HepG2 (cell line): ENCODE results near the gene TBL2. TPM values are rescaled to one million over a fixed set of nuclear protein-coding genes. Genes with fewer than 3 reads are reported as not detected.
A peak's percentile ranks its signal among the peaks of the same experiment; 100 is the strongest.

Source experiments
- AGO1 ChIP-seq: fragments of 200-400 bp; formaldehyde crosslinking; IDR thresholded peaks from 2 replicates; pipeline ENCODE4 v1.6.1; 2017; ENCODE audit warnings: mild to moderate bottlenecking, low read depth, low read length, moderate library complexity; ENCODE audit not compliant: poor library complexity, severe bottlenecking
- CHD4 ChIP-seq: fragments of 200-600 bp; sonication (generic); IDR thresholded peaks from 2 replicates; pipeline ENCODE4 v1.7.0; 2017; ENCODE audit warnings: mild to moderate bottlenecking, low read length, borderline replicate concordance
- E2F2 ChIP-seq: sonication (generic); formaldehyde crosslinking; IDR thresholded peaks from 2 replicates; pipeline ENCODE4 v1.4.0; 2020; ENCODE audit warnings: missing genetic modification reagents, borderline replicate concordance
- EHMT2 ChIP-seq: fragments of 200-600 bp; sonication (generic); IDR thresholded peaks from 2 replicates; pipeline ENCODE4 v1.7.0; 2017; ENCODE audit warnings: antibody characterized with exemption, low read depth, low read length, borderline replicate concordance
- HNF4G ChIP-seq, 2 experiments: sonication (generic) in 1 of 2; formaldehyde crosslinking in 1 of 2; IDR thresholded peaks; 2 replicates each; pipeline versions ENCODE4 v1.4.0 to v1.6.1; 2011 to 2020; ENCODE audit warnings: borderline replicate concordance in 2 of 2, low read depth in 2 of 2, mild to moderate bottlenecking in 2 of 2, low read length in 1 of 2, missing genetic modification reagents in 1 of 2, moderate library complexity in 1 of 2
- PHF20 ChIP-seq: sonication (generic); formaldehyde crosslinking; IDR thresholded peaks from 2 replicates; pipeline ENCODE4 v1.5.0; 2020; ENCODE audit warnings: mild to moderate bottlenecking, missing genetic modification reagents
- RXRB ChIP-seq: IDR thresholded peaks from 2 replicates; pipeline ENCODE4 v1.6.1; 2016; ENCODE audit warnings: borderline replicate concordance, missing genetic modification reagents, missing compliant biosample characterization
- SNAPC4 ChIP-seq: sonication (generic); formaldehyde crosslinking; IDR thresholded peaks from 2 replicates; pipeline ENCODE4 v1.4.0; 2020; ENCODE audit warnings: mild to moderate bottlenecking, missing genetic modification reagents
- STAT5B ChIP-seq: sonication (generic); formaldehyde crosslinking; IDR thresholded peaks from 2 replicates; pipeline ENCODE4 v1.4.0; 2020; ENCODE audit warnings: missing genetic modification reagents
- TCF12 ChIP-seq, 2 experiments: fragments of 450-650 bp in 1 of 2; sonication (generic) in 1 of 2; formaldehyde crosslinking in 1 of 2; IDR thresholded peaks; 2 replicates each; pipeline versions ENCODE4 v1.6.1 to v1.8.0; 2017 to 2022; ENCODE audit warnings: antibody characterized with exemption in 1 of 2, mild to moderate bottlenecking in 1 of 2, missing genetic modification reagents in 1 of 2, moderate library complexity in 1 of 2
- ZBTB20 ChIP-seq: sonication (generic); formaldehyde crosslinking; IDR thresholded peaks from 2 replicates; pipeline ENCODE4 v1.8.1; 2023; ENCODE audit warnings: missing genetic modification reagents, low read depth, mild to moderate bottlenecking, borderline replicate concordance
- ZNF570 ChIP-seq: sonication (generic); formaldehyde crosslinking; IDR thresholded peaks from 2 replicates; pipeline ENCODE4 v1.4.0; 2020; ENCODE audit warnings: mild to moderate bottlenecking, missing genetic modification reagents, borderline replicate concordance
- polyA plus RNA-seq, 8 experiments: library from polyadenylated mRNA; depleted of rRNA in 3 of 8; stranded (reverse) in 7 of 8; unstranded in 1 of 8; fragments of >200 nt; fragmentation: Illumina TruSeq in 4 of 8; extraction: Trizol in 4 of 8; gene quantifications; 2 replicates each; pipeline versions ENCODE4 v1.2.1 to v1.2.3, GENCODE V29; 2011 to 2016; ENCODE audit warnings: low read depth in 4 of 8, missing spikeins in 1 of 8, mixed read lengths in 1 of 8; ENCODE audit not compliant: insufficient read depth in 1 of 8
- total RNA-seq, 5 experiments: library from RNA; depleted of rRNA; stranded (reverse); fragments of >200 nt; fragmentation: Illumina TruSeq; extraction: Trizol; gene quantifications; 2 replicates each; pipeline ENCODE4 v1.2.3, GENCODE V29; 2016; ENCODE audit warnings: low read depth in 1 of 5
- TF ChIP-seq, protein P1 (sequence below): sonication (generic); formaldehyde crosslinking; IDR thresholded peaks from 2 replicates; pipeline ENCODE4 v1.9.0; 2021; ENCODE audit warnings: missing genetic modification reagents, mild to moderate bottlenecking, borderline replicate concordance
- TF ChIP-seq, protein P2 (sequence below): fragments of 450-650 bp; IDR thresholded peaks from 2 replicates; pipeline ENCODE4 v1.6.1; 2017; ENCODE audit warnings: mild to moderate bottlenecking

Gene TBL2
- total and polyA plus RNA-seq, 2 of the 13 experiments (the other 11 are each of a cell fraction or from before 2014, with no cell fraction given): 43.4 to 47.2 TPM

DNA sequence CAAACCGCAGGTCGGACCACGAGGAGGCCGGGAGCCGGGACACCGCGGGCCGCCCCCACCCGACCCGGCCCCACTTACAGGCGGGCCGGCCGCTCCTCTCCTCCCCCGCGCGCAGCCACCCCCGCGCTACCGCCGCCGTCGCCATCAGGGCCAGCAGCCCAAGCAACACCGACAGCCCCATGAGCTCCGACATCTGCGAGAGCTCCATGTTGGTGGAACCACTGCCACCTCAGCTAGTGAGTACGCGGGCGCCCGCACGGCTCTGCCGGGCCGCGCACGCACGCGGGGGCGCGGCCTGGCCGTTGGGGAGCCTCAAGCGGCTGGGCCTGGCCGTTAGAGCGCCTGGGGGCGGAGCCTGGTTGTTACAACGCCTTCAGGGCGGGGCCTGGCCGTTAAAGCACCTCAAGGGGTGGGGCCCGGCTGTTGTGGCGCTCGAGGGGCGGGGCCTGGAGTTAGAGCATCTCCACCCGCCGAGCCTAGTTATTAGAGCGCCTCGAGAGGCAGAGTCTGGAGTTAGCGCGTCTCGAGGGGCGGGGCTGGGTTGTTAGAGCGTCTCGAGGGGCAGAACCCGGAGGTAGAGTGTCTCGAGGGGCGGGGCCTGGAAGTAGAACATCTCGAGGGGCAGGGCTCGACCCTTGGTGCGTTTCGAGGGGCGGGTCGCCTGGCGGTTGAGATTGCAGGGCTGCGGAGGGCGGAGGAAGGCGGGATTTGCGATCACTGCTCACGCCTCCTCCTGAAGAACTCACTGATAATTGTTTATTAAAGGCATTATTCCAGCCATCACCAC lies at the start of gene TBL2 (continued):
- TF ChIP-seq SNAPC4 (CRISPR knock-in tag) (no peak), STAT5B (CRISPR knock-in tag) (no peak), HNF4G (IDR thresholded peaks at IDR 0.05; ENCODE audit: borderline replicate concordance, low read depth, low read length) (no peak), HNF4G (CRISPR knock-in tag; IDR thresholded peaks at IDR 0.05; ENCODE audit: borderline replicate concordance, low read depth) (no peak), TCF12 (IDR thresholded peaks at IDR 0.05) (no peak), TCF12 (CRISPR knock-in tag; IDR thresholded peaks at IDR 0.05) (peak; percentile 68; the same call in 1 of the 2 replicates), AGO1 (no peak), EHMT2 (no peak), CHD4 (no peak), ZBTB20 (CRISPR knock-in tag) (no peak), E2F2 (no peak), ZNF570 (CRISPR knock-in tag) (no peak), PHF20 (CRISPR knock-in tag) (peak; percentile 42; the same call in 1 of the 2 replicates), RXRB (CRISPR knock-in tag) (no peak)
- TF ChIP-seq, protein P1, sequence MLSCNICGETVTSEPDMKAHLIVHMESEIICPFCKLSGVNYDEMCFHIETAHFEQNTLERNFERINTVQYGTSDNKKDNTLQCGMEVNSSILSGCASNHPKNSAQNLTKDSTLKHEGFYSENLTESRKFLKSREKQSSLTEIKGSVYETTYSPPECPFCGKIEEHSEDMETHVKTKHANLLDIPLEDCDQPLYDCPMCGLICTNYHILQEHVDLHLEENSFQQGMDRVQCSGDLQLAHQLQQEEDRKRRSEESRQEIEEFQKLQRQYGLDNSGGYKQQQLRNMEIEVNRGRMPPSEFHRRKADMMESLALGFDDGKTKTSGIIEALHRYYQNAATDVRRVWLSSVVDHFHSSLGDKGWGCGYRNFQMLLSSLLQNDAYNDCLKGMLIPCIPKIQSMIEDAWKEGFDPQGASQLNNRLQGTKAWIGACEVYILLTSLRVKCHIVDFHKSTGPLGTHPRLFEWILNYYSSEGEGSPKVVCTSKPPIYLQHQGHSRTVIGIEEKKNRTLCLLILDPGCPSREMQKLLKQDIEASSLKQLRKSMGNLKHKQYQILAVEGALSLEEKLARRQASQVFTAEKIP (CRISPR knock-in tag): no peak
- TF ChIP-seq, protein P2, sequence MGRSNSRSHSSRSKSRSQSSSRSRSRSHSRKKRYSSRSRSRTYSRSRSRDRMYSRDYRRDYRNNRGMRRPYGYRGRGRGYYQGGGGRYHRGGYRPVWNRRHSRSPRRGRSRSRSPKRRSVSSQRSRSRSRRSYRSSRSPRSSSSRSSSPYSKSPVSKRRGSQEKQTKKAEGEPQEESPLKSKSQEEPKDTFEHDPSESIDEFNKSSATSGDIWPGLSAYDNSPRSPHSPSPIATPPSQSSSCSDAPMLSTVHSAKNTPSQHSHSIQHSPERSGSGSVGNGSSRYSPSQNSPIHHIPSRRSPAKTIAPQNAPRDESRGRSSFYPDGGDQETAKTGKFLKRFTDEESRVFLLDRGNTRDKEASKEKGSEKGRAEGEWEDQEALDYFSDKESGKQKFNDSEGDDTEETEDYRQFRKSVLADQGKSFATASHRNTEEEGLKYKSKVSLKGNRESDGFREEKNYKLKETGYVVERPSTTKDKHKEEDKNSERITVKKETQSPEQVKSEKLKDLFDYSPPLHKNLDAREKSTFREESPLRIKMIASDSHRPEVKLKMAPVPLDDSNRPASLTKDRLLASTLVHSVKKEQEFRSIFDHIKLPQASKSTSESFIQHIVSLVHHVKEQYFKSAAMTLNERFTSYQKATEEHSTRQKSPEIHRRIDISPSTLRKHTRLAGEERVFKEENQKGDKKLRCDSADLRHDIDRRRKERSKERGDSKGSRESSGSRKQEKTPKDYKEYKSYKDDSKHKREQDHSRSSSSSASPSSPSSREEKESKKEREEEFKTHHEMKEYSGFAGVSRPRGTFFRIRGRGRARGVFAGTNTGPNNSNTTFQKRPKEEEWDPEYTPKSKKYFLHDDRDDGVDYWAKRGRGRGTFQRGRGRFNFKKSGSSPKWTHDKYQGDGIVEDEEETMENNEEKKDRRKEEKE: no peak
